Renal pelvis (tissue), 4 donors: Measurements from ENCODE around the gene KRTAP4-5. TPM values are rescaled to one million over a fixed set of nuclear protein-coding genes. Genes with fewer than 3 reads are reported as not detected.
"Not testable (repeated sequence)": the region's sequence is repeated elsewhere in the genome, so short reads cannot be mapped to it uniquely, and the experiment has no call there.

Source experiments
- DNase-seq: peaks from one replicate; pipeline ENCODE4 v3.0.0-alpha.2; 2013
- polyA plus RNA-seq, 3 donors: library from polyadenylated mRNA; unstranded; fragments of 120-200 nt; gene quantifications; one replicate each; pipeline ENCODE4 v1.2.1, GENCODE V29; 2013; ENCODE audit not compliant: insufficient read length in 3 of 3

The KRTAP4-5 gene
- polyA plus RNA-seq, 3 donors, result not detected

DNA sequence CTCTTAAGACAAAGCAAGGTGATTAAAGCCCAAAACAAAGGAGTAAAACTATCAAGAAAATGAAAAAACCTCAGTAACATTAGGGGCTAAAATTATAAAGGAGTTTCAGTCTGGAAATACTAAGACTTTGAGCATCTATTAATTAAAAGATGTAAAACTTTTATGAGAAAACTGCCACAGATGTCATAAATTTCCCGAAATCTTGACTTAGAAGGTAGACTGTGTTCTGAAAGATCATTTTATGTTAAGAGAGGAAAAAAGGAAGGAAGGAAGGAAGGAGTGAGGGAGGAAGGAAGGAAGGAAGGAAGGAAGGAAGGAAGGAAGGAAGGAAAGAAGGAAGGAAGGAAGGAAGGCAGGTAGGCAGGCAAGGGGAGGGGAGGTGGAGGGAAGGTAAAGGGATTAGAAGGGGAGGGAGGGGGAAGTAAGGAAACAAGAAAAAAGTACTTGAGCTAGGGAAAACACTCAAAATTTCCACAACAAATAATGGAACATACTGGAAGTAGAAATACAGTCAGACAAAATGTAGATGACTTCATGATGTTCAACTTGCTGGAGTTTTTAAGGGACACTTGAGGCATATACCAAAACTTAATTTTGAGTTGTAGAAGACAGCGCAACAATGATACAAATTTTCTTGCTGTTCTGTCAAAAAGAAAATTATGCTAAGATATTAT, 2.0 kb downstream of the KRTAP4-5 start:
- DNase-seq, result no peak

DNA sequence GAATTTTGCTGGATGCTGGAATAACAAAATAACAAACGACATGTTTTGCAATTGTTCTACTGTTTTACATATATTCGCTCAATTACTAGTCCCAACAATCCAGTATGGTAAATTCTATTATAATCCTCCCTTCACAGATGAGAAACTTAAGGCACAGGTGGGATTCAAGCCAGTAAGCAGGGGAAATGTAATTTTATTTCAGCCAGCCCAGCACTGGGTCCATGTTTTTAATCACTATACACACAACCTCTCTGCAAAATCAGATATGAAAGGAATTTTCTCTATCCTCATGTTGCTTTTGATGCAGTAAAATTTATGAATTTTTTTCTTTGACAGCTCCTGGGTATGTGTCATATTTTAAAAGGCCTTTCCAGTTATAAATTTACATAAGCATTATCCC, 4.4 kb downstream of the KRTAP4-5 start:
- DNase-seq, result no peak

DNA sequence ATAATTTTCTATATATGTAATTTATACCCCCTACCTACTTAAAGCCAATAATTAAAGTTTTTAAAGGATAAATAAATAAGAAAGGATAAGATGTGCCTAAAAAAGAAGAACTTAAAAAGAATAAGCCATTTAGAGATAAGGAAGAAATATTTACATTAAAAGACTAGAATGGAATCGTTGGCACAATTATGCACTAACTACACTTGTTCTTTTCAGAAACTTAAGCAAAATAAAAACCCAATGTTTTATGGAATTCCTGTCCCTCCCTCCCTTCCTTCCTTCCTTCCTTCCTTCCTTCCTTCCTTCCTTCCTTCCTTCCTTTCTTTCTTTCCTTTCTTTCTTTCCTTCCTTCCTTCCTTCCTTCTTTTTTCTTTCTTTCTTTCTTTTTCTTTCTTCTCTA, 4.8 kb downstream of the KRTAP4-5 start:
- DNase-seq, result no peak

DNA sequence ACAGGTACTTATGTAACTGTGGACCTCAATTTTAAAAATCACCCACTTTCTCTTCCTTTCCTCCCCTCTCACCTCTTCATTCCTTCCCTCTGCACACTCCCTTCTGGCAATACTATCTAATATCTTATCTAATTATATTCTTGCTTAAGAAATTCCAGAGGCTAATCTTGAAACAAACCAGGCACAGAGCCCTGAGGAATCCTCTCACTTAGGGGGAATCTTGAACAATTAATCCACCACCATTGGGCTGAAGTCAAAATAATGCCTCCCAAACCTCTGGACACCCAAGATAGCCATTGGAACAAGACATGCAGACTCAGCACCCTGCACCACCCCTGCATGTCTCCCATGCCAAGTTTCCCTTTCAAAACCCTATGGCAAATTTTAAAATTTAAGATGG, 8.3 kb downstream of the KRTAP4-5 start:
- no peak for DNase-seq

DNA sequence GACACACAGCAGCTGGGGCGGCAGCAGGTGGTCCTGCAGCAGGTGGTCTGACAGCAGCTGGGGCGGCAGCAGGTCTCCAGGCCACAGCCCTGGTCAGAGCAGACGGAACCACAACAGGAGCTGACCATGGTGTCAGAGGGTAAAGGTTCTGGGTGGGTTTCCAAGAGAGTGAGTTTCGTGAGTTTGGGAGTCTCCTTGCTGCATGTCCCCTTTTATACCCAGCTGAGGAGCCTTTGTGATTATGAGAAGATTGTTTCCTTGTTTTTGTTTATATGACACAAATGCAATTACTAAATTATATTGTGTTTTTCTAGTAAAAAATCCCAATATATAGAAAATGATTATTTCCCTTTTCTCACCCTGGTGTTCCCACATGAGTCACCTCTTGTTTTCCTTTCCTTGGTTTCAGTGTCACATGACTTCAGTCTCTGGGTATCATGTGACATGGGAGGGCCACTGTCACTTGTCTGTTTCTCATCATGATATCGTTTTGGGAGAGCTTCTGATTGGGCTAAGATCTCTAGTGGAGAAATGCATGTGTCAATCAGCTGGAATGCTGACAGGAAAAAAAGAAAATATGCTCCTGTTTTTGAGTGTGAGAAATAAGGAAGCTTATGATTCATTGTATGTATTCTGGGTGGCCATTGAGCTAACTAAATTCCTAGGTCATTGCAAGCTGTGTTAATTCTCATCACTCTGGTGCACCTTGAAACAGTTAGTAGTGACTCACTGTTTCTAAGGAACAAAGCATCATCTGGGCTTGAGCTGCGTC, 9.1 kb downstream of the KRTAP4-5 start, which contains the start of gene KRTAP4-6:
KRTAP4-6 (minus strand) TSS at position 185 of the 772 bp plus-strand sequence; CDS start at position 128, 57 bp downstream.
- DNase-seq, result no peak

DNA sequence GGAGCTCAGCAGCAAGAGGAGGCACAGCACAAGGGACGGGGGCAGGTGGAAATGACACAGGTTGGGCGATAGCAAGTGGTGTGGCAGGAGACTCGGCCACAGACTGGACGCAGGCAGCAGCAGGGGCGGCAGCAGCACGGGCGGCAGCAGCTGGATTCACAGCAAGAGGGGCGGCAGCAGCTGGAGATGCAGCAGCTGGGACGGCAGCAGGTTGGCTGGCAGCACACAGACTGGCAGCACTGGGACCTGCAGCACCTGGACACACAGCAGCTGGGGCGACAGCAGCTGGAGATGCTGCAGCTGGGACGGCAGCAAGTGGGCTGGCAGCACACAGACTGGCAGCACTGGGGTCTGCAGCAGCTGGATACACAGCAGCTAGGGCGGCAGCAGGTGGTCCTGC, 9.8 kb downstream of the KRTAP4-5 start:
- DNase-seq, result not testable (repeated sequence)

DNA sequence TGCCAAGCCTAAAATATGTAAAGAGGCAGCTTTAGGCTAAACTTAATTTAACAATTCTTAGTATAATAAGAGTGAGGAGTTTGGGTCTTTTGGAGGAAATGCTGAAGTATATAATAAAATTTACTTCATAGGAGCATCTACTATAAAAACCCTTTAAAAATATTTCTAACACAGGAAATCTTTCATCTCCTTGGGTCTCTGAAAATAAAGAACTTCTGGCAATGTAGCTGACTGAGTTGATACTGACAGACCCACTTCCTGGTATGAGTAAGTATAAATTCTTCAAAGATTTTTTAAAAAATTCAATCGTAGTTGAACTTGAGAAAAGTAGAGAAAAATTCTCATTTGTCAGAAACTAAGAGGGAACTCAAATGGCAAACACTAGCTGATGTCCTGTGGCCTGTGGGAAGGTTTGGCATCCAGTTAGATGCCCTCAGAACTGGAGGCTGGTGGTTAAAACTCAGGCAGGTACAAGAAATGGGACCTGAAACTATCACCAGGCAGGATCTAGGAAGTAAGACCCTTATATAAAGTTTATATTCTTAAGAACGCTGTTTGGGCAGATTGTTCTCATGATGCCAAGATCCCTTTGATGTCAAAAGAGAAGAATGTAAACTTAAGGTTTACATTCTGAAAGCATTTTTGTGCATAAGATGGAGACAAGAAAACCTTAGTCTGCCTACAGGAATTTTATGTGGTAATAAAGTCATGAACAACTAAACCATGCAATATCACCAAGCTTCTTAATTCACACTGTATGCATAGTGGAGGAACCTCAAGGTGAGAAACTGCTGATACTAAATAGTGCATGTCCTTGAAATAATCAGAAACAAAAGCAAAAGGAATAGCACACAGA, 15.5 kb downstream of the KRTAP4-5 start:
- no peak for DNase-seq

DNA sequence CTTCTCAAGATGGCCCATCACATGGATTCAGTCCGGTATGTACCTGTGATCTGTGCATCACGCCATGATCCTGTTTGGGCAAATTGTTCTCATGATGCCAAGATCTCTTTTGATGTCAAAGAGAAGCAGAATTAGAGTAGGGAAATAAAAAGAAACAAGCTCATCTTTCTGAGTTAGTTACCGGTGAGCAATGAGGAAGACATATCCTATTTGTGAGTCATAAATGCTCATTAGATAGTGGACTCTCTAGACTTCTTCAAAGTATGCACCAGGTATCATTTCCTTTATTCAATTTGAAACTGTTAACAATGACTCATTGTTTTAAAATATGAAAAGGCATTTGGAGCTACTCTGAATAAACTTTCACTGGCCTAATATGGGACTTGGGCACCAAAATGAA, 17.6 kb downstream of the KRTAP4-5 start:
- DNase-seq, result no peak

DNA sequence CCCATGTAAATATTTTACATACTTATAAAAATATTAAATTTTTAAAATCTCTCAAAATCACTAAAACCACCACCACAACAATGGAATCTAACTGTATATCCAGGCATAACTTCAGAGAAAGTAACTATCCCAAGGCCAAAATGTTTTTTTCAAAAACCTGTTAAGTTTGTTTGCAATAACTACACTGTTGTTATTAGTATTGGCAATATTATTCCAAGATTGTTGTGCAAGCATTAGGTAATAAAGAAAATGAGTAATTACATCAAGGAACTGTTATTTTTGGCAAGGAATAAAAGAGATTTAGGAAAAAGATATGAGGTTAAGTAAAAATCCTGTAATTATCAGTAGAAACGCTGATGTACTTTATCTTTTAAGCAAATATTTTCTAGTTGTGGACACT, 22.3 kb downstream of the KRTAP4-5 start:
- DNase-seq, result no peak

DNA sequence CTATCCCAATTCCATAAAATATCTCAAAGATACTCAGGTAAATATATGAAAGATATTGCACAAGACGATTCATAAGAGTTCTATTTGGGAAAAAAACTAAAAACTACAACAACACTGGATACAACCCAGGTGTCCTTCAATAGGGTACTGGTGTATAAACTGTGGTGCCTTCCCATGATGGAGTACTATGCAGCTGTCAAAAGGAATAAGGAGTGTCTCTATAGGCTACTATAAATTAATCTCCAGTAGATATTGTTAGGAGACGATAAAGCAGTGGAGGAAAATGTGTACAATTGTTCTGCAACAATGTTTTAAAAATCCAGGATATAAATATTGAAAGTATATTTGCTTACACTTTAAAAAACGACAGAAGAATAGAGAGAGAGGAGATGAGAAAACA, 23.2 kb downstream of the KRTAP4-5 start:
- DNase-seq, result no peak

DNA sequence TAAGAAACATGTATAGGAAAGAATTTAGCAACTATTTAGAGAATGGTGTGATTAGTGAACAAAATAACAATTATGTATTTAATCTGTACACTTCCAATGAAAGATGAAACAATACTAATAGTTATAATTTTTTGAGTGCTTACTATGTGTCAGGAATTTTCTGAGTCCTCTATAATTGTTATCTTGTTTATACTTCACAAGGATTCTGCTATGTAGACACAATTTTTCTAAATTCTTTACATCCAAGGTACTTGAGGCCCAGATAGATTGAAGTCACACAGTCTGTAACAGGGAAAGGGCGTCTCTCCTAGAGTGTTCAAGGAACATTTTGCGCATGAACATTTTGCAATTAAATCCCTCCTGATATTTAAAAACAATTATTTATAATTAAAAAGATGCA, 24.6 kb downstream of the KRTAP4-5 start:
- no peak for DNase-seq

DNA sequence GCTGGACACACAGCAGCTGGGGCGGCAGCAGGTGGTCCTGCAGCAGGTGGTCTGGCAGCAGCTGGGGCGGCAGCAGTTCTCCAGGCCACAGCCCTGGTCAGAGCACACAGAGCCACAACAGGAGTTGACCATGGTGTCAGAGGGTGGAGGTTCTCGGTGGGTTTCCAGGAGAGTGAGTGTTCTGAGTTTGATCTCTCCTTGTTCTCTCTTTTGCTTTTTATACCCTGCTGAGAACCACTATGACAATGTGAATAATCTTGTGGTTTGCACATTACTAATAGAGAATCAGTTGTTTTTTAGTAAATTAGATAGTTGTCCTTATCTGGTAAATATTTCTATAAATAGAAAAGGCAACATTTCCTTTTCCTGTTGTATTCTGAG, 25.6 kb downstream of the KRTAP4-5 start, which contains the start of gene KRTAP4-12:
KRTAP4-12 (minus strand) TSS at position 192 of the 381 bp plus-strand sequence; CDS start at position 132, 60 bp downstream.
- not testable (repeated sequence) for DNase-seq

DNA sequence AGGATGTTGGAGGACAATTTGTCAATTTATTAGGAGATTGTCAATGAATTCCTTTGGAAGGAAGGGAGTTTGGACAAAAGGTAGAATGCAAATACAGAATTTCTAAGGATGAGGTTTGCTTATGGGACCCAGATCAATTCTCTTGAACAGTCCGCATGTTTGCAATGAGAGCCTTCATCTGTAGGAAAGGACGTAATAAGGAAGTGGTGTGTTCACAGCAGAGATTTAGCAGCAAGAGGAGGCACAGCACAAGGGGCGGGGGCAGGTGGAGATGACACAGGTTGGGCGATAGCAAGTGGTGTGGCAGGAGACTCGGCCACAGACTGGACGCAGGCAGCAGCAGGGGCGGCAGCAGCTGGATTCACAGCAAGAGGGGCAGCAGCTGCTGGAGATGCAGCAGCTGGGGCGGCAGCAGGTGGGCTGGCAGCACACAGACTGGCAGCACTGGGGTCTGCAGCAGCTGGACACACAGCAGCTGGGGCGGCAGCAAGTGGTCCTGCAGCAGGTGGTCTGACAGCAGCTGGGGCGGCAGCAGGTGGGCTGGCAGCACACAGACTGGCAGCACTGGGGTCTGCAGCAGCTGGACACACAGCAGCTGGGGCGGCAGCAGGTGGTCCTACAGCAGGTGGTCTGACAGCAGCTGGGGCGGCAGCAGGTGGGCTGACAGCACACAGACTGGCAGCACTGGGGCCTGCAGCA, 26.2 kb downstream of the KRTAP4-5 start:
- not testable (repeated sequence) for DNase-seq

DNA sequence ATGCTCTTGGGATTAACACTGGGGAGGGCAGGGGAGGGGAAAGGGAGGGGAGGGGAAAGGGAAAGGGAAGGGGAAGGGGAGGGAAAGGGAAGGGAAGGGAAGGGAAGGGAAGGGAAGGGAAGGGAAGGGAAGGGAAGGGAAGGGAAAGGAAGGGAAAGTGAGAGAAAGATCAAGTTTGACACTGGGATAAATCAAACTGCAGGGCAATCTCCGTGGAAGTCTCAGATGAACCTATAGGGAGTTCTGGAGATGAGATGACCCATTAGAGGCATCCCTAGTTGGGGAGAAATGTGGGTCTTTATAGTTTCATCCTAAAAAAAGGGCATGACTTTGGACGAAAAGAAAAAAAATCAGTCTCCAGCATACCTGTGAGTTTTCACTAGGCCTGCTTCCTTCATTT, 27.9 kb downstream of the KRTAP4-5 start:
- DNase-seq, result no peak

DNA sequence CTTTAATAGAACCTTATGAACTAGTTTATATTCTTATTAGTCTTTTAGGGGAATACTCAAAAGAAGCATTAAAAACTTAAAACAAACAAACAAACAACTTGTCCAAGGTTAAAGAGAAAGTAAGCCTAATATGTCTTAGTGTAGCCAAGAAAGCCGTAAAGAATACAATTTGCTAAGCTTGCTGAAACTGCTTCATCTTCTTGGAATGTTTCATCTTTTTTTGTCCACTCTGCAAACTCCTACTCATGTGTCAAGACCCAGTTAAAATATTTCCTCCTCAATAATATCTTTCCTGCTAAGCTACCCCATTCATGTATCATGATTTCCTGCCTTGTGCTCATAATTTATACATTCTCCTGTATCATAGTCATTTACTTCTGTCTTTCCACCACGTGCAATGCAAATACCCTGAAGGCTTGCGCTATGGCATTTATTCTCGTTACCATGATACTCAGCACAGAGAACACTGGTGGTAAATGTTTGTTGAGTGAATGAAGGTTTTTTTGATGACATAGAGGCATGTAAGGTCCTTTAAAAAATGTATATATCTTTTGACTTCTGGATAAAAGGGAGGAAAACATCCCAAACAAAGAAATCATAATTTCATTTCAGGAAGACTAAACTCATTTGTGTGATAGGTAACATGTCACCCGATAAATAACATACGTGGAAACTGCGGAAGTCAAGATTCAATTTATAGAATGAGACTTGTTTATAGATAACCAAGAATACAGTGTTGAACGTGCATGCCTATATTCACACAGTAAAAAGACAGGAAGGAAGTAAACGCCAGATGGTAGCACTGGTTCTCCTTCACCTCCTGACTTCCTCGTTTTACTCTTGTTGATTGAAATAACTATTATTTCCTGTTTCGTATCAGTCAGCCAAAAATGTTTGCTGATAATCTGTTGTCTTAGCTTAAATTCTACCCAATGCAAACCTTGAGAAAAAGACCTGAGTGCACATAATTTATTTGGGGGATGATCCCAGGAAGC, 29.6 kb downstream of the KRTAP4-5 start:
- not testable (repeated sequence) for DNase-seq

DNA sequence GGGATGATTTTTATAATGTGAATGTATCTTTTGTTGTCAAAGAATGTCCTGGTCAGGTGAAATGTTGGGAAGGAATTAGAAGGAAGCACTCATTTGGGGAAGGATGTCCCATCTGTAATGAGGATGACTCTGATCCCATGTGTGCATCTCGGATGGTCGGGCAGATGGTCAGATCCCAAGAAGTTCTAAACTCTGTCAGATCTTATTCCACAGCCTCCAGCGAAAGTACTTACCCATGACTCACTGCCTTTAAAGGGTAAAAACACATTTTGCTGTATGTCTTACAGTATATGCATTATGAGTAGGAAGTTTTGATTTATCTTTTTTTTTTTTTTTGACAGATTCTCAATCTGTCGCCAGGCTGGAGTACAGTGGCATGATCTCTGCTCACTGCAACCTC, 30.9 kb downstream of the KRTAP4-5 start:
- no peak for DNase-seq

DNA sequence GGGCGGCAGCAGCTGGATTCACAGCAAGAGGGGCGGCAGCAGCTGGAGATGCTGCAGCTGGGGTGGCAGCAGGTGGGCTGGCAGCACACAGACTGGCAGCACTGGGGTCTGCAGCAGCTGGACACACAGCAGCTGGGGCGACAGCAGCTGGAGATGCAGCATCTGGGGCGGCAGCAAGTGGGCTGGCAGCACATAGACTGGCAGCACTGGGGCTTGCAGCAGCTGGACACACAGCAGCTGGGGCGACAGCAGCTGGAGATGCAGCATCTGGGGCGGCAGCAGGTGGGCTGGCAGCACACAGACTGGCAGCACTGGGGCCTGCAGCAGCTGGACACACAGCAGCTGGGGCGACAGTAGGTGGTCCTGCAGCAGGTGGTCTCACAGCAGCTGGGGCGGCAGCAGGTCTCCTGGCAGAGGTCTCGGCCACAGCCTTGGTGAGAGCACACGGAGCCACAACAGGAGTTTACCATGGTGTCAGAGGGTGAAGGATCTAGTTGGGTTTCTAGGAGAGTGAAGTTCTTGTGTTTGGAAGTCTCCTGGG, 31.7 kb downstream of the KRTAP4-5 start, which contains the start of gene KRTAP4-11:
KRTAP4-11 (minus strand) TSS at position 528 of the 541 bp plus-strand sequence; CDS start at position 470, 58 bp downstream.
- not testable (repeated sequence) for DNase-seq

DNA sequence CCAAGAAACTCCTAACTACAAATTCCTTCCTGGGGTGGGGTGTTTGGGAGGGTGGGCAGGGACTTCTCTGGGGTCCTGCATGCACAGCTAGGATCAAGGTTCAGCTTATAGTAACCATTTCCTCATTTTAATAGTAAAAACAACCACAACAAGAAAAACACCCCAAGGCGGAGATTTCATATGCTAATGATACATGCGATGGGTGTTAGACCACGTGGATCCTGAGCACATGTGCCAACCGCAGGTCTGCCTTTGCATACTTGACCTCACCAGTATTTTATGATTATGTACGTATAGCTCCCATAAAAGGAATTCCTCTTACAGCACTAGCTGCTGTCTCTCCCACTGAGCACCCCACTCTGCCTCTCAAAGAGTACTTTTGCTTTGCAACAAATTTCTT, 33.3 kb downstream of the KRTAP4-5 start:
- no peak for DNase-seq

DNA sequence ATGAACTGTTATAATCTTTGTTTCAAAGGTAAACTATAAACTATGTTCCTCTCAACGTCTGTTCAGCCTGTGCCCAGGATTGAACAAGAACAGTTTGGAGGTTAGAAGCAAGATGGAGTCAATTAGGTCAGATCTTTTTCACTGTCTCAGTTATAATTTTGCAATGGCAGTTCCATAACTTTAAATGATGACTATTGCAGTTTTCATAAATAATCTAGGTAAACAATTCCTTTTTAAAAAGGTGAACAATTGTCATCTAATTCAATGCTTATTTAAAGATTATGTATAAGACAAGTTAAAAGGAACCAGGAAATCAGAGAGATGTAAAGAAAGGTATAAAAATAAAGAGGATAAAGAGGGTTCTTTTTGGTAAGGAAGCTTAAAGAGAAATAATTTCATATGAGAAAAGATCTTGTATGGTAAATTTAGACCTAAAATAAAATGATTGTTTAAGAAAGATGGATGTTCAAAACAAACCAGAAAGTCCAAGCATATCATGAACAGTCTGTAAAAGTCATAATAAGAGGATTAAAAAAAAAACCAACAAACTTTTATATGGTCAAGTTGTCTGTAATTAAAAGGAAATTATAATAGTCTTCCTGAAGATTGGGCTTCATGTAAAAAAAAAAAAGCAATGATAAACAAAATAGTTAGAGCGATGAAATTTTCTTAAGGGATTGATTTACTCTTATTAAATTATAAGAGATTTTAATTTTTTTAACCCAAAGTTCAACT, 38.3 kb downstream of the KRTAP4-5 start:
- DNase-seq, result no peak
